T-cell (primary cell): ENCODE results near the gene TECPR2. TPM values are rescaled to one million over a fixed set of nuclear protein-coding genes. Genes with fewer than 3 reads are reported as not detected.

Experiments
- ATAC-seq, 4 experiments: fragments of 200-7000 bp in 3 of 4; fragments of 150-1000 bp in 1 of 4; cut with Tn5 transposase; replicated peaks in 1 of 4; 1 replicate in 3 of 4; 2 replicates in 1 of 4; pipeline ENCODE4 v1.10.0; 2021; ENCODE audit warnings: moderate library complexity in 3 of 4, mild to moderate bottlenecking in 2 of 4, moderate number of reproducible peaks in 1 of 4
- CTCF ChIA-PET, 2 donors: fragments of 300-600 bp; sonication (Branson Sonifier 250); formaldehyde crosslinking; loops; one replicate each; lab custom pipeline; 2022; ENCODE audit warnings: antibody characterized with exemption in 2 of 2; lab: Charles Lee
- POLR2A ChIA-PET, 2 donors: fragments of 300-600 bp; sonication (Branson Sonifier 250); formaldehyde crosslinking; loops; one replicate each; lab custom pipeline; 2022; ENCODE audit warnings: antibody characterized with exemption in 2 of 2; lab: Charles Lee
- DNase-seq, 35 experiments: peaks; one replicate each; pipeline versions ENCODE4 v3.0.0 to v3.0.0-alpha.2; 2013 to 2023
- H3K27ac ChIP-seq: one replicate; pipeline ENCODE4 v1.5.1; 2013; ENCODE audit warnings: low read length
- H3K27me3 ChIP-seq, 2 experiments: replicated peaks in 1 of 2; 1 replicate in 1 of 2; 2 replicates in 1 of 2; pipeline versions ENCODE4 v1.6.1 to v1.7.0; 2013; ENCODE audit warnings: low read length in 1 of 2, mixed read lengths in 1 of 2; ENCODE audit not compliant: control insufficient read depth in 2 of 2, insufficient read depth in 2 of 2; ENCODE audit errors: extremely low read depth in 1 of 2
- H3K36me3 ChIP-seq, 2 donors: 1 replicate in 1 of 2; 2 replicates in 1 of 2; pipeline versions ENCODE4 v1.6.1 to v1.7.0; 2013; ENCODE audit warnings: low read length in 1 of 2; ENCODE audit not compliant: control insufficient read depth in 2 of 2, insufficient read depth in 1 of 2; ENCODE audit errors: extremely low read depth in 1 of 2
- H3K4me1 ChIP-seq, 2 experiments: 1 replicate in 1 of 2; 2 replicates in 1 of 2; pipeline versions ENCODE4 v1.6.1 to v1.7.0; 2013; ENCODE audit warnings: low read length in 2 of 2, mixed read lengths in 1 of 2; ENCODE audit not compliant: insufficient read depth in 2 of 2, control insufficient read depth in 1 of 2; ENCODE audit errors: extremely low read depth in 1 of 2
- H3K4me3 ChIP-seq, 2 donors: 1 replicate in 1 of 2; 2 replicates in 1 of 2; pipeline versions ENCODE4 v1.5.1 to v1.7.0; 2013; ENCODE audit warnings: mild to moderate bottlenecking in 2 of 2, low read length in 1 of 2, moderate library complexity in 1 of 2; ENCODE audit not compliant: control insufficient read depth in 1 of 2; ENCODE audit errors: extremely low read depth in 1 of 2
- H3K9me3 ChIP-seq: 2 replicates; pipeline ENCODE4 v1.7.0; 2013
- H3K27ac Mint-ChIP-seq, 2 donors: one replicate each; pipeline ENCODE4 v1.8.0; 2020 to 2021; ENCODE audit warnings: mild to moderate bottlenecking in 2 of 2, mixed read lengths in 2 of 2
- H3K27me3 Mint-ChIP-seq, 2 donors: one replicate each; pipeline ENCODE4 v1.8.0; 2021 to 2022; ENCODE audit warnings: mixed read lengths in 2 of 2
- H3K36me3 Mint-ChIP-seq: one replicate; pipeline ENCODE4 v1.8.0; 2021; ENCODE audit warnings: mixed read lengths
- H3K4me1 Mint-ChIP-seq, 3 donors: one replicate each; pipeline ENCODE4 v1.8.0; 2020 to 2022; ENCODE audit warnings: mixed read lengths in 3 of 3, mild to moderate bottlenecking in 1 of 3
- H3K4me3 Mint-ChIP-seq, 3 donors: one replicate each; pipeline ENCODE4 v1.8.0; 2020 to 2022; ENCODE audit warnings: mild to moderate bottlenecking in 3 of 3, mixed read lengths in 3 of 3, moderate library complexity in 3 of 3
- H3K9me3 Mint-ChIP-seq, 3 donors: one replicate each; pipeline ENCODE4 v1.8.0; 2020 to 2022; ENCODE audit warnings: mixed read lengths in 3 of 3
- WGBS: methylation state at CpG from one replicate; pipeline ENCODE4 v1.1.5; 2013; ENCODE audit warnings: missing lambda C conversion rate; ENCODE audit not compliant: insufficient coverage; 5-methylcytosine and 5-hydroxymethylcytosine counted together
- total RNA-seq, 35 experiments: library from RNA in 6 of 35; stranded (reverse) in 6 of 35; fragments of 120-200 nt in 1 of 35; gene quantifications; one replicate each; pipeline versions ENCODE4 v1.2.1 to v1.2.4 and lab custom pipeline; 2013 to 2026

TECPR2 gene
- total RNA-seq, 5 donors from 2014 or later (not counting 1 experiment from before 2014, with no cell fraction given): 8.6 to 16.5 (median 10.8) TPM

DNA sequence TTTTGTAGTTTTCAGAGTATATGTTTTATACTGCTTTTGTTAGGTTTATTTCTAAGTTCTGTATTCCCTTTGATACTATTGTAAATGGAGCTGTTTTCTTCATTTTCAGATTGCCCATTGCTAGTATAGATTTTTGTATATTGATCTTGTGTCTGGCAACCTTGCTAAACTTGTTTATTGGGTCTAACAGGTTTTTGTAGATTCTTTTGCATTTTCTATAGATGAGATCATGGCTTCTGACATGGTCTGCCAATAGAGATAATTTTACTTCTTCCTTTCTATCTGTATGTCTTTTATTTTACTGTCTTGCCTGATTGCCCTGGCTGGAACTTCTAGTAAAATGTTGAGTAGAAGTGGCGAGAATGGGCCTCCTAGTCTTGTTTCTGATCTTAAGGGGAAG is 106.5 kb downstream of the TECPR2 start:
- POLR2A ChIA-PET: no interaction called here
- ATAC-seq (no peak), DNase-seq (no peak)
- Histone ChIP-seq H3K27me3 (peaks cover 0 to 2% of the 10 kb centered on the region in 2 experiments), H3K9me3 (no peaks in the 10 kb centered on the region), H3K4me1 (peaks cover 4 to 7% of the 10 kb centered on the region in 2 experiments), H3K4me3 (no peak overlapping the region), H3K36me3 (peaks cover 0 to 7% of the 10 kb centered on the region in 2 donors), H3K27ac (no peak overlapping the region)
- no peaks in the 10 kb centered on the region for H3K9me3 Mint-ChIP-seq
- no peaks in the 10 kb centered on the region for H3K27me3 Mint-ChIP-seq
- WGBS: no CpG with 5 or more reads among the region's 1 CpG
- CTCF ChIA-PET: no interaction called here
- peaks cover 35% of the 10 kb centered on the region for H3K36me3 Mint-ChIP-seq
- no peak overlapping the region for H3K27ac Mint-ChIP-seq
- no peak overlapping the region for H3K4me3 Mint-ChIP-seq
- H3K4me1 Mint-ChIP-seq: peaks cover 9 to 10% (median 9%) of the 10 kb centered on the region in 3 donors

DNA sequence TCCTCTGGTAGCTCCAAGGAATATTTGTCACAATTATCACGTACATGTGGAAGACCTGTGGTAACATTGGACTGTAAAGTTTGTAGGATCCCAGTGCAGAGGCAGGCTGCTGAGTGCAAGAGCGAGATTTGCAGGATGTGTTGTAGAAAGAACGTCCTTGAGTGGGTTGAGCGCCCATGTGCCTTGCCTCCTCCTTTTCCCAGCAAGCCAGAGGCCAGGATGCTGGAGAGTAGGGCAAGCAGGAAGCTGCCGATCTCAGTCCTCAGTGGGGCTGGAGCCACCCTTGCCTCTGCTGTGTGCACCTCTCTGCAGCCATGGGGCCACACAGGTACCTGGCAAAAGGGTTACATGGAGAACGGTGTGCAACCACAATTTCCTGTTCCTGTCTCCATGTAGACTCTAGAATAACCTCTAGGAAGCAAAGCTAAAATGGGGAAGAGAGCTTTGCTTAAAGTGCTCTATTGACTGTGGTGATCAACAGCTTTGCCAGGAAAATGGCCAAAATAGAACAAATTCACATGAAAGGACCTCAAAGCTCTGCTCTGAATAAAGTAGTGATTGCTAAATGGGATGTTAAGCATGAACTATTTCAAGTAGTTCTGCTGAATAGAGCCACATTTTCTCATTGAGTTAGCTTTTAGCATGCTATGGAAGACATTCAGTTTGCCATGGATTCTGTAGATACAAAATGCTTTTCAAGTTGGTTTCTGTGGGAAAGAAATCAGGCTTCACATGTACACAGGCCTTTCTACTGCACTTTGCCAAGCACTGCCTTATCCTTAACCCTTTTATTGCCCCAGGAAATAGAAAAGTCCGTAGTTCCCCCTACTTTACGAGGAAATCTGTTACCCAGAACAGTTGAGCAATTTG is 109.4 kb downstream of the TECPR2 start:
- no peaks in the 10 kb centered on the region for H3K9me3 Mint-ChIP-seq
- Histone ChIP-seq H3K27me3 (peaks cover 0 to 2% of the 10 kb centered on the region in 2 experiments), H3K9me3 (no peaks in the 10 kb centered on the region), H3K36me3 (no peaks in the 10 kb centered on the region), H3K27ac (no peak overlapping the region), H3K4me1 (peaks cover 4 to 7% of the 10 kb centered on the region in 2 experiments), H3K4me3 (no peak overlapping the region)
- DNase-seq: no peak
- peaks cover 18% of the 10 kb centered on the region for H3K36me3 Mint-ChIP-seq
- H3K4me1 Mint-ChIP-seq: peaks cover 9 to 10% (median 9%) of the 10 kb centered on the region in 3 donors
- no peak overlapping the region for H3K4me3 Mint-ChIP-seq
- H3K27ac Mint-ChIP-seq: no peak overlapping the region
- ChIA-PET CTCF (no interaction called here), POLR2A (no interaction called here)
- ATAC-seq: no peak
- no peaks in the 10 kb centered on the region for H3K27me3 Mint-ChIP-seq
- 86% methylated on average over 6 of the region's 8 CpGs for WGBS

DNA sequence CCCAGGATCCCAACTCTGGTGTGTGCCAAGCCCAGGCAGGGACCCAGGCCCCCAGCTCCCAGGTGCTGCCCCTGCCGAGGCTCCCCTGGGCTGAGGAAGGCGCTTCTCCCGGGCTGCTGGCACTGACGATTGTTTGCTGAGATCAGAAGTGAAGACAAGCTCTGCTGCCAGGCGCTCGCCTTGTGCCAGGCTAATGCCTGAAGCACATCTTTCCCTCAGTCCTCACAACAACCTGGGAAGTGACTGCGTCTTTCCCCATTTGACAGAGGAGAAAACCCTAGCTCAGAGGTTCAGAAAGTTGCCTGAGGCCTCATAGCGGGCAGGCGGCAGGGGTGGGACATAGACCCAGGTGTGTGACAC is 110.0 kb downstream of the TECPR2 start:
- Histone ChIP-seq H3K9me3 (no peaks in the 10 kb centered on the region), H3K27ac (no peak overlapping the region), H3K36me3 (no peaks in the 10 kb centered on the region), H3K4me1 (peaks cover 4 to 7% of the 10 kb centered on the region in 2 experiments), H3K4me3 (no peak overlapping the region), H3K27me3 (peaks cover 0 to 2% of the 10 kb centered on the region in 2 experiments)
- ChIA-PET POLR2A (no interaction called here), CTCF (no interaction called here)
- ATAC-seq (no peak), DNase-seq (no peak)
- peaks cover 9 to 10% (median 9%) of the 10 kb centered on the region in 3 donors for H3K4me1 Mint-ChIP-seq
- 92% methylated on average over 9 of the region's 9 CpGs for WGBS
- no peak overlapping the region for H3K27ac Mint-ChIP-seq
- H3K36me3 Mint-ChIP-seq: peaks cover 18% of the 10 kb centered on the region
- H3K9me3 Mint-ChIP-seq: no peaks in the 10 kb centered on the region
- no peak overlapping the region for H3K4me3 Mint-ChIP-seq
- H3K27me3 Mint-ChIP-seq: no peaks in the 10 kb centered on the region

DNA sequence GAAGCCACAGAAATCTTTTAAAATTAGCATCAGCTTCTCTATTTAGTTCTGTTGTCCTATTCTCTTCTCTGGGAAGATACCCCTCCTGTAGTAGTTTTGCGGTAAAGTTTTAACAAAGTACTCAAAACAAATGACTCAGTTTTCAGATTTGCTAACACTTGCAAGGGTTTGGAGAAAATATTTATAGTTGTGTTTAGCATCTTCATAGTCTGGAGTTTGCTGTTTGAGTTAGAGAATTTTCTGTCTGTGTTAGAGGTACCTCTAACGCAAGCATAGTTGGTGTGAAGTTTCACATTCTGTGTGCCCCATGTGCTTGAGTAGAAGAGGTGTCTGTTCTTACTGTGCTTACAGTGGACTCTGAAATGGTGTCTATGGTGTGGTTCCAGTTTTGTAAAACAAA is 110.8 kb downstream of the TECPR2 start:
- Mint-ChIP-seq H3K4me3 (no peak overlapping the region), H3K9me3 (no peaks in the 10 kb centered on the region), H3K4me1 (peaks cover 9 to 10% (median 9%) of the 10 kb centered on the region in 3 donors), H3K27ac (no peak overlapping the region), H3K27me3 (no peaks in the 10 kb centered on the region), H3K36me3 (peaks cover 12% of the 10 kb centered on the region)
- no peak overlapping the region for H3K27ac ChIP-seq
- ChIA-PET CTCF (no interaction called here), POLR2A (no interaction called here)
- H3K36me3 ChIP-seq: no peaks in the 10 kb centered on the region
- H3K4me3 ChIP-seq: no peak overlapping the region
- ATAC-seq (no peak), DNase-seq (no peak)
- 100% methylated on average over 1 of the region's 2 CpGs for WGBS
- no peaks in the 10 kb centered on the region for H3K9me3 ChIP-seq
- peaks cover 0 to 2% of the 10 kb centered on the region in 2 experiments for H3K27me3 ChIP-seq
- peaks cover 4 to 7% of the 10 kb centered on the region in 2 experiments for H3K4me1 ChIP-seq

DNA sequence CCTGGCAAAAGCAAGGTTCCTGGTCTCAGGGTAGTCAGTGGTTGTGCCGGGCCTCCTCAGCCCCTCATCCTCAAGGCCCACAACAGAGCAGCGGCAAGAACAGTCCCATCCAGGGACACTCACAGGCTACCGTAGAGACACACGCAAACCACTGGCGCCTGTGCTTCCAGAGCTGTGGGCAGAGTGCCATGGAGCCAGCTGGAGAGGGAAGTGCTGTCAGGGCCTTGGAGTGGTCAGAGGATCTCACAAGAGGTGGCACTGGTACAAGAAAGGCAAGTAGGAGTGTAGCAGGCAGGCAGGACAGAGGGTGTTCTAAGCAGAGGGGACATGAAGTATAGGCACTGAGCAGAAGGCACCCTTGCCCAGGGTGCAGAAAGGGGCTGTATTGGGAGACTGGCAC is 112.2 kb downstream of the TECPR2 start:
- peaks cover 0 to 2% of the 10 kb centered on the region in 2 experiments for H3K27me3 ChIP-seq
- Mint-ChIP-seq H3K4me3 (no peak overlapping the region), H3K9me3 (no peaks in the 10 kb centered on the region), H3K36me3 (peaks cover 5% of the 10 kb centered on the region), H3K4me1 (peaks cover 15 to 20% (median 18%) of the 10 kb centered on the region in 3 donors), H3K27me3 (no peaks in the 10 kb centered on the region), H3K27ac (no peak overlapping the region)
- ATAC-seq (no peak), DNase-seq (no peak)
- POLR2A ChIA-PET: no interaction called here
- CTCF ChIA-PET: interaction anchor here in 1 of 2 donors (0.6 kb wide), 1 partner anchor 677 kb away, joined by 4 read pairs; no protein-coding TSS in a partner anchor
- no peaks in the 10 kb centered on the region for H3K36me3 ChIP-seq
- H3K4me1 ChIP-seq: peaks cover 4 to 7% of the 10 kb centered on the region in 2 experiments
- H3K27ac ChIP-seq: no peak overlapping the region
- 95% methylated on average over 4 of the region's 5 CpGs for WGBS
- H3K4me3 ChIP-seq: no peak overlapping the region
- no peaks in the 10 kb centered on the region for H3K9me3 ChIP-seq

DNA sequence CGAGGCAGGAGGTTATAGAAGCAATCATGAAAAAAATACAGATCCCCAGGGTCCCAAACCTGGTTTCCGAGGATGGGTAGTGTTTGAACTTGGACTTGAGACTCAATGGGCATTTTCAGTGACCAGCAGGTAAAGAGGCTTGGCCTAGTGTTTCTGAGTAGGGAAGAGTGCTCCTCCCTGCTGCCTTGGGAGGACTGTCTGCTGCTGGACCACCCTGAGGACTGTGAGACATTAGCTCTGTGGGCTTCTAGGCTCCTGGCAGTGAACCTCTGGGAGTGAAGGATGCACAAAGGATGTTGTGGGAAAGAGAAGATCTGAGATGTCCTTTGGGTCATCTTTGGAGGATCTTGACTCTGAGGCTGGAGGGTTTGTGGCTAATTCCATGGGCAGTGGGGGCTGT is 116.4 kb downstream of the TECPR2 start:
- Histone ChIP-seq H3K4me1 (no peaks in the 10 kb centered on the region), H3K36me3 (no peaks in the 10 kb centered on the region), H3K27ac (no peak overlapping the region), H3K27me3 (no peaks in the 10 kb centered on the region), H3K4me3 (no peak overlapping the region), H3K9me3 (no peaks in the 10 kb centered on the region)
- peak overlapping the region in 1 of 2 donors; percentile 62 for H3K27ac Mint-ChIP-seq
- ChIA-PET POLR2A (interaction anchor here in 1 of 2 donors (0.6 kb wide), 1 partner anchor 182 kb away, joined by 3 read pairs; no protein-coding TSS in a partner anchor), CTCF (interaction anchor here in 1 of 2 donors (0.6 kb wide), 1 partner anchor 48 kb away, joined by 4 read pairs; no protein-coding TSS in a partner anchor)
- peaks cover 5 to 7% (median 6%) of the 10 kb centered on the region in 3 donors for H3K9me3 Mint-ChIP-seq
- no peaks in the 10 kb centered on the region for H3K27me3 Mint-ChIP-seq
- H3K4me1 Mint-ChIP-seq: peaks cover 5 to 10% (median 9%) of the 10 kb centered on the region in 3 donors
- peaks cover 20% of the 10 kb centered on the region for H3K36me3 Mint-ChIP-seq
- ATAC-seq (no peak), DNase-seq (no peak)
- H3K4me3 Mint-ChIP-seq: no peak overlapping the region
- WGBS: 100% methylated on average over 2 of the region's 2 CpGs
